ENCODE data around the gene PARVG.

DNA sequence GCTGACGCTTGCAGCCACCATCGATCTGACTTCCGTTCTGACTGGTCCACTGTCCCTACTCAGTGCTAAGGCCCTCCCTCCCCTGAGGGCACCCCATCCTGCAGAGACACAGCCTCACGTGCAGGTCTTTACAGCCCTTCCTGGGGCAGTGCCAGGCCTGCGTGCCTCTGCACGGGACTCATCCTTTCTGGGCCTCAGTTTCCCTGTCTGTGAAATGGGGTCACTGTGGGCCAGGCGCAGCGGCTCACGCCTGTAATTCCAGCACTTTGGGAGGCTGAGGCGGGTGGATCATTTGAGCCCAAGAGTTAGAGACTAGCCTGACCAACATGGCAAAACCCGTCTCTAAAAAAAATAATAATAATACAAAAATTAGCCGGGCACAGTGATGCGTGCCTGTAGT lies 17.8 kb upstream of the PARVG start:
- TF ChIP-seq, protein P1, sequence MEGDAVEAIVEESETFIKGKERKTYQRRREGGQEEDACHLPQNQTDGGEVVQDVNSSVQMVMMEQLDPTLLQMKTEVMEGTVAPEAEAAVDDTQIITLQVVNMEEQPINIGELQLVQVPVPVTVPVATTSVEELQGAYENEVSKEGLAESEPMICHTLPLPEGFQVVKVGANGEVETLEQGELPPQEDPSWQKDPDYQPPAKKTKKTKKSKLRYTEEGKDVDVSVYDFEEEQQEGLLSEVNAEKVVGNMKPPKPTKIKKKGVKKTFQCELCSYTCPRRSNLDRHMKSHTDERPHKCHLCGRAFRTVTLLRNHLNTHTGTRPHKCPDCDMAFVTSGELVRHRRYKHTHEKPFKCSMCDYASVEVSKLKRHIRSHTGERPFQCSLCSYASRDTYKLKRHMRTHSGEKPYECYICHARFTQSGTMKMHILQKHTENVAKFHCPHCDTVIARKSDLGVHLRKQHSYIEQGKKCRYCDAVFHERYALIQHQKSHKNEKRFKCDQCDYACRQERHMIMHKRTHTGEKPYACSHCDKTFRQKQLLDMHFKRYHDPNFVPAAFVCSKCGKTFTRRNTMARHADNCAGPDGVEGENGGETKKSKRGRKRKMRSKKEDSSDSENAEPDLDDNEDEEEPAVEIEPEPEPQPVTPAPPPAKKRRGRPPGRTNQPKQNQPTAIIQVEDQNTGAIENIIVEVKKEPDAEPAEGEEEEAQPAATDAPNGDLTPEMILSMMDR (IDR thresholded peaks at IDR 0.05; ENCODE audit: borderline replicate concordance, extremely low read depth, low read length, poor library complexity, severe bottlenecking), result no peak
- TF ChIP-seq EZH2 (IDR thresholded peaks at IDR 0.05; ENCODE audit: borderline replicate concordance, low read depth, low read length, severe bottlenecking), result no peak

Data from DND-41 (cell line).